ENCODE measurements around the gene CEACAM6.
A peak's percentile ranks its signal among the peaks of the same experiment; 100 is the strongest.
"Not testable (repeated sequence)": the region's sequence is repeated elsewhere in the genome, so short reads cannot be mapped to it uniquely, and the experiment has no call there.

CEACAM6 gene

GRCh38 chr19:41755328-41755913, at the start of gene CEACAM6:
Gene CEACAM6 (plus strand): TSS chr19:41755530. CDS start chr19:41755639, 109 bp downstream.
- no peak for DNase-seq

GRCh38 chr19:41706741-41707501, 48.4 kb upstream of the CEACAM6 start:
- peak in 1 of 14 donors; percentile 5 for DNase-seq

GRCh38 chr19:41707502-41707812, 47.9 kb upstream of the CEACAM6 start:
- DNase-seq: no peak

- no peak for DNase-seq
Measured at GRCh38 chr19:41707871-41708371, 47.4 kb upstream of the CEACAM6 start.

GRCh38 chr19:41708481-41708880, 46.8 kb upstream of the CEACAM6 start, which contains the start of gene CEACAM5:
Gene CEACAM5 (plus strand): TSS chr19:41708626. CDS start chr19:41708732, 106 bp downstream.
- DNase-seq: no peak

- DNase-seq: not testable (repeated sequence)
Measured at GRCh38 chr19:41709516-41709915, 45.8 kb upstream of the CEACAM6 start.

- DNase-seq: no peak
Measured at GRCh38 chr19:41709951-41710645, 45.2 kb upstream of the CEACAM6 start.

GRCh38 chr19:41711376-41712261, 43.7 kb upstream of the CEACAM6 start:
- DNase-seq: peak in 1 of 14 donors; percentile 72

- no peak for DNase-seq
Measured at GRCh38 chr19:41714598-41714997, 40.7 kb upstream of the CEACAM6 start.

GRCh38 chr19:41718761-41719160, 36.6 kb upstream of the CEACAM6 start:
- DNase-seq: no peak

GRCh38 chr19:41720103-41720502, 35.2 kb upstream of the CEACAM6 start:
- DNase-seq: no peak

- DNase-seq: no peak
Measured at GRCh38 chr19:41726493-41726892, 28.8 kb upstream of the CEACAM6 start.

- DNase-seq: no peak
Measured at GRCh38 chr19:41734156-41734555, 21.2 kb upstream of the CEACAM6 start.

- no peak for DNase-seq
Measured at GRCh38 chr19:41734585-41734984, 20.7 kb upstream of the CEACAM6 start.

- no peak for DNase-seq
Measured at GRCh38 chr19:41735071-41735600, 20.2 kb upstream of the CEACAM6 start.

GRCh38 chr19:41739361-41739760, 16.0 kb upstream of the CEACAM6 start:
- no peak for DNase-seq

- no peak for DNase-seq
Measured at GRCh38 chr19:41740415-41741243, 14.7 kb upstream of the CEACAM6 start.

GRCh38 chr19:41741244-41741554, 14.1 kb upstream of the CEACAM6 start:
- no peak for DNase-seq

- DNase-seq: no peak
Measured at GRCh38 chr19:41744850-41745249, 10.5 kb upstream of the CEACAM6 start.

- DNase-seq: no peak
Measured at GRCh38 chr19:41745756-41746155, 9.6 kb upstream of the CEACAM6 start.

- peak in 2 of 14 donors; percentile 0 to 6 for DNase-seq
Measured at GRCh38 chr19:41746593-41747227, 8.6 kb upstream of the CEACAM6 start.

Measured in C1 segment of cervical spinal cord (tissue), 14 donors.